Measurements from ENCODE around the gene ITGA1.

DNA sequence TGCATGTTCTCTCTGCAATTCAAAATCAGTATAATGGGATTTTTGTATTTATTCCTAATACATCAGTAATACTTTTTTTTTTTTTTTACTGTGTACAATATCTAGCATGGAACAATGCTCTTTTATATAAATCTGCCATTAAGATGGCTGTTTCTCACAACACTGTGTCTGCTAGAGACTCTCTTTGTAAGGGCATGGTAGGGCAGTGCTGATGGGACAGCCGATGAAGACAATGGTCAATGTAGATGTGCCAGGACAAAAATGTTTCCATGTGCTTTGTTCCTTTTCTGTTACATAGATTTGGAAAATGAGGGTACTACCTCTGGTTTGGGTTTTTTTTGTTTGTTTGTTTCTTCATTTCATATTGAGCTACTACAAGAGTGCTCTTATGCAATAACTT lies 106.1 kb downstream of the ITGA1 start:
- TF ChIP-seq EZH2 (IDR thresholded peaks at IDR 0.05; ENCODE audit: low read depth), result no peak
- TF ChIP-seq, protein P1, sequence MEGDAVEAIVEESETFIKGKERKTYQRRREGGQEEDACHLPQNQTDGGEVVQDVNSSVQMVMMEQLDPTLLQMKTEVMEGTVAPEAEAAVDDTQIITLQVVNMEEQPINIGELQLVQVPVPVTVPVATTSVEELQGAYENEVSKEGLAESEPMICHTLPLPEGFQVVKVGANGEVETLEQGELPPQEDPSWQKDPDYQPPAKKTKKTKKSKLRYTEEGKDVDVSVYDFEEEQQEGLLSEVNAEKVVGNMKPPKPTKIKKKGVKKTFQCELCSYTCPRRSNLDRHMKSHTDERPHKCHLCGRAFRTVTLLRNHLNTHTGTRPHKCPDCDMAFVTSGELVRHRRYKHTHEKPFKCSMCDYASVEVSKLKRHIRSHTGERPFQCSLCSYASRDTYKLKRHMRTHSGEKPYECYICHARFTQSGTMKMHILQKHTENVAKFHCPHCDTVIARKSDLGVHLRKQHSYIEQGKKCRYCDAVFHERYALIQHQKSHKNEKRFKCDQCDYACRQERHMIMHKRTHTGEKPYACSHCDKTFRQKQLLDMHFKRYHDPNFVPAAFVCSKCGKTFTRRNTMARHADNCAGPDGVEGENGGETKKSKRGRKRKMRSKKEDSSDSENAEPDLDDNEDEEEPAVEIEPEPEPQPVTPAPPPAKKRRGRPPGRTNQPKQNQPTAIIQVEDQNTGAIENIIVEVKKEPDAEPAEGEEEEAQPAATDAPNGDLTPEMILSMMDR (conservative IDR thresholded peaks at IDR 0.05), result no peak
